Fibroblast of villous mesenchyme (primary cell): ENCODE results near the gene RUNX1. TPM values are rescaled to one million over a fixed set of nuclear protein-coding genes. Genes with fewer than 3 reads are reported as not detected.

Experiments used
- DNase-seq: peaks from one replicate; pipeline ENCODE4 v3.0.0-alpha.2; 2010; ENCODE audit warnings: low read depth
- H3K4me3 ChIP-seq: 2 replicates; pipeline ENCODE4 v1.5.1; 2011; ENCODE audit warnings: low read depth, mild to moderate bottlenecking, low read length
- total RNA-seq: library from RNA; depleted of rRNA; stranded (reverse); fragments of >200 nt; gene quantifications from 2 replicates; pipeline ENCODE4 v1.2.3, GENCODE V29; 2012
- TF ChIP-seq, protein P1 (sequence below): IDR thresholded peaks from 2 replicates; pipeline ENCODE4 v1.5.1; 2012; ENCODE audit warnings: low read depth, mild to moderate bottlenecking, low read length; ENCODE audit not compliant: insufficient read depth

Gene RUNX1
- total RNA-seq, 1 donor = 21.6 TPM

DNA sequence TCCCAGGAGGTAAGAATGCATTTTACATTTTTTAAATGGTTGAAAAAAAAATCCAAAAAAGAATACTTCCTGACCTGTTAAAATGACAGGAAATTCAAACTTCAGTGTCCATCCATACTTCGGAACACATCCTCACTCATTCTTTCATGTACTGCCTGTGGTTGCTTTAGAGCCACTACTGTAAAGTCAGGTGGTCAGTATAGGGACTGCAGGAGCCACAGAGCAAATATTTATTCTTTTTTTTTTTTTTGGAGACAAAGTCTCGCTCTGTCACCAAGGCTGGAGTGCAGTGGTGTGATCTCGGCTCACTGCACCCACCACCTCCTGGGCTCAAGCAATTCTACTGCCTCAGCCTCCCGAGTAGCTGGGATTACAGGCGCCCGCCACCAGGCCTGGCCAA lies 255.6 kb downstream of the RUNX1 start:
- no peak for DNase-seq
- TF ChIP-seq, protein P1, sequence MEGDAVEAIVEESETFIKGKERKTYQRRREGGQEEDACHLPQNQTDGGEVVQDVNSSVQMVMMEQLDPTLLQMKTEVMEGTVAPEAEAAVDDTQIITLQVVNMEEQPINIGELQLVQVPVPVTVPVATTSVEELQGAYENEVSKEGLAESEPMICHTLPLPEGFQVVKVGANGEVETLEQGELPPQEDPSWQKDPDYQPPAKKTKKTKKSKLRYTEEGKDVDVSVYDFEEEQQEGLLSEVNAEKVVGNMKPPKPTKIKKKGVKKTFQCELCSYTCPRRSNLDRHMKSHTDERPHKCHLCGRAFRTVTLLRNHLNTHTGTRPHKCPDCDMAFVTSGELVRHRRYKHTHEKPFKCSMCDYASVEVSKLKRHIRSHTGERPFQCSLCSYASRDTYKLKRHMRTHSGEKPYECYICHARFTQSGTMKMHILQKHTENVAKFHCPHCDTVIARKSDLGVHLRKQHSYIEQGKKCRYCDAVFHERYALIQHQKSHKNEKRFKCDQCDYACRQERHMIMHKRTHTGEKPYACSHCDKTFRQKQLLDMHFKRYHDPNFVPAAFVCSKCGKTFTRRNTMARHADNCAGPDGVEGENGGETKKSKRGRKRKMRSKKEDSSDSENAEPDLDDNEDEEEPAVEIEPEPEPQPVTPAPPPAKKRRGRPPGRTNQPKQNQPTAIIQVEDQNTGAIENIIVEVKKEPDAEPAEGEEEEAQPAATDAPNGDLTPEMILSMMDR = no peak
- H3K4me3 ChIP-seq = no peak overlapping the region

DNA sequence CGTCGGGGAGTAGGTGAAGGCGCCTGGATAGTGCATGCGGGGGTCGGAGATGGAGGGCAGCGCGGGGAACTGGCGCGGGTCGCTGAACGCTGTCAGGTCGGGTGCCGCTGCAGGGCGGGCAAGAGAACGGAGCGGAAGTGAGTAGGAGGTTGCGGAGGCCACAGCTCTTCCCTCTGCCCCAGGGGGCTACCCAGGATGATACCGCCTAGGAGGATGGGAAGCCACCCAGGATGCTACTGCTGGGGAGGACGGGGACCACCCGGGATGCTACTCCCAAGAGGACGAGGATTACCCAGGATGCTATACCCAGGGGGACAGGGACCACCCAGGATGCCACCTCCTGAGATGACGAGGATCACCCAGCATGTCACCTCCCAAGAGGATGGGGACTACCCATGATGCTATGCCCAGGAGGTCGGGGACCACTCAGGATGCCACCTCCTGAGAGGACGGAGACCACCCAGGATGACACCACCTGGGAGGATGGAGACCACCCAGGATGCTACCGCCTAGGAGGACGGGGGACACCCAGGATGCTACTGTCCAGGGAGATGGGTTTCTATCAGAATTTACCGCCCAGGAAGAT lies 256.5 kb downstream of the RUNX1 start:
- no peak for DNase-seq
- H3K4me3 ChIP-seq = no peak overlapping the region
- TF ChIP-seq, protein P1 = no peak

DNA sequence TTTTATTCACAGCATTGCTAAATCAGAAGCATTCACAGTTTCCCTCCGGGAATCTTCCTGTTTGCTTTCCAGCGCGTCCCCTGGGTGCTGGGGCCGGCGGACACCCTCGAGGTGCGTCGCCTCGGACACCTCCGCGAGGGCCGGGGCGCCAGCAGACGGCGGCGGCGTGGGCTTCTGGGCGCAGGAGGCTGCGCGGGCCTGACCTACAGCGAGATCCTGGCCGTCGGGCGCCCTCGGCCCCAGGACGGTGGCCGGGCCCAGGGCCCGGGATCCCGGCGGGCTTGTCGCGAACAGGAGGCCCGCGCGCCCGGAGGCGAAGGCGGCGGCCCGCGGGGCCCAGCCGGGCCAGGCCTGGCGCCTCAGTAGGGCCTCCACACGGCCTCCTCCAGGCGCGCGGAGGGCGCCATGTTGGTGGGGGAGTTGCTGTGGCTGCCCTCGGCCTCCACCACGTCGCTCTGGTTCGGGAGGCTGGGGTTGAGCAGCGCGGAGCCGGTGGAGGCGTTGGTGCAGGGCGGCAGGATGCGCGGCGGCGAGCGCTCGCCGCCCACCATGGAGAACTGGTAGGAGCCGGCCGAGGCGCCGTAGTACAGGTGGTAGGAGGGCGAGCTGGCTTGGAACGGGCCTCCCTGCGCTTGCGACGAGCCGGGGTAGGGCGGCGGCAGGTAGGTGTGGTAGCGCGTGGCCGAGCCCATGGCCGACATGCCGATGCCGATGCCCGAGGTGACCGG lies 257.2 kb downstream of the RUNX1 start:
- no peak overlapping the region for H3K4me3 ChIP-seq
- TF ChIP-seq, protein P1 = no peak
- DNase-seq = no peak

DNA sequence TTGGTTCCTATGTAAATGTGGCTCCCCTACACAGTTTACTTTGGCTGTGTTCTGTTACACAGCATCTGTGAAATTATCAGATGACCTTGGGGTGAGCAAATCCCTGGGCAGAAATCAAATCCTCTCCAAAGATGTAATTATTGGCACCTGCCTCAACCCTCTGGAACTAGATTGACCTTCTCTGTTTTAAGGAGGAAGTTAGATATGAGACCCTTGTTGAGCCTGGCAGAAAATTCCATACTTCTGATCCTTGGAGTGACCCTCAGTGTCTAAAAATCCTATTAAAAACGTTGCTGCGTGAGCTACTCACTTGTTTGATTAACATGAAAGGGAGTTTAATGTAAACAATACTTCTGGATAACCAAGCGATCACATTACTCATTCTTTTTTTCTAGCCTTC lies 258.3 kb downstream of the RUNX1 start:
- no peak overlapping the region for H3K4me3 ChIP-seq
- DNase-seq = no peak
- TF ChIP-seq, protein P1 = no peak

DNA sequence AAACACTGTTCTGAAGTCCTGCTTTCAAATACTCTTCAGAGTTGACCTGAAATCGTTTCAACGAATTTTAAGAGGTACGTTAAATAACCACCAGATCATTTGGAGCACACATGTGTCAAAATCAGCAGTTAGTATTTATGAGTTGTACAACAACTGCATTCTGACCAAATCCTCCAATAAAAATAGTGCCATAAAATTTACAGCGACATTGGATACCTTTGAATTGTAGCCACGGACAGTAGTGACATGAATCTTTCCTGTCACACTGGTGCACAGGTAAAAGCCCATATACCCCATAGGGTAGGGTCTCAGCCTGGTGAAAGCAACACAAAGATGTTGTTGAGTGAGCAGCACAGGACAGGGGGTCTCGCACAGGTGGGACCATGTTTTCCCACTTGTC lies 258.8 kb downstream of the RUNX1 start:
- TF ChIP-seq, protein P1 = no peak
- no peak for DNase-seq
- no peak overlapping the region for H3K4me3 ChIP-seq

DNA sequence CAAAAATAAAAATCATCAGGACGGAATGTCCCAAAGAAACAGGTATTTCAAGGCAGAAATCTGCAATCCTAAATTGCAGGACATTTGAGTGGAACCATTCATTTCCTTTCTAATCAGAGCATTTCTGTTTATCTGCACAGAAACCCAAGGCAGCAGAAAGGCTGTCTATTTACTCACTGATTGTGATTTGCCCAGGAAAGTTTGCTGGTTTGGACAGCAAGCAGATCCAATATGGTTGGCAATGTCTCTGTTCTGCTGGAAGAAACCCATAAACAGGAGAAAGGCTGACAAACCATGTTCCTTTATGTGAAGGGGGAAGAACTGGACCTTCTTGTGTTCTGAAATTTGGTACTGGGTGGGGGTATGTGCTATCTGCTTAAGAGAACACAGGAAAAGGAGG lies 260.2 kb downstream of the RUNX1 start:
- no peak overlapping the region for H3K4me3 ChIP-seq
- TF ChIP-seq, protein P1 = no peak
- DNase-seq = no peak

DNA sequence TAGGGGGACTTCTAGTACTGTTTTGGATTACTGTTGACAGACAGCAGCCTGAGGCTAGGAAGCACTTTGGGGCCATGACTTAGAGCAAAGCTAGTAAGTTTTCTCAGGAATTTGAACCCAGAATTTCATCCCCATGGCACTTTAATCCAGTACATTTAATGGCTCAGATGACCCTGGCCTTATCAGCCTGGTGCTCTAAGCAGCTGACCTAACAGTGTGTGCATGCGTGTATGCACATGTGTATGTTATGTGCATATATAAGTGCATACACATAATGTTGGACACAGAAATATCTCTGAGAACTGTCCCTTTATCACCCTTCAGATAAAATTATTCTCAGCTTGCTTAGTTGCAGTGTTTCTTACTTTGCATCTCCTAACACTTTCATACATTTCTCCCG lies 265.3 kb downstream of the RUNX1 start:
- H3K4me3 ChIP-seq = no peak overlapping the region
- TF ChIP-seq, protein P1 = no peak
- no peak for DNase-seq
